NOMO-1 treated with DMSO at 0.1 percent for 48 hours (cell line): ENCODE results near the gene GRID2.
"Not testable (repeated sequence)": the region's sequence is repeated elsewhere in the genome, so short reads cannot be mapped to it uniquely, and the experiment has no call there.

Experiments used
- DNase-seq: peaks from one replicate; lab custom pipeline; 2025; ENCODE audit not compliant: unreplicated experiment; lab: John Stamatoyannopoulos, UW

The GRID2 gene

DNA sequence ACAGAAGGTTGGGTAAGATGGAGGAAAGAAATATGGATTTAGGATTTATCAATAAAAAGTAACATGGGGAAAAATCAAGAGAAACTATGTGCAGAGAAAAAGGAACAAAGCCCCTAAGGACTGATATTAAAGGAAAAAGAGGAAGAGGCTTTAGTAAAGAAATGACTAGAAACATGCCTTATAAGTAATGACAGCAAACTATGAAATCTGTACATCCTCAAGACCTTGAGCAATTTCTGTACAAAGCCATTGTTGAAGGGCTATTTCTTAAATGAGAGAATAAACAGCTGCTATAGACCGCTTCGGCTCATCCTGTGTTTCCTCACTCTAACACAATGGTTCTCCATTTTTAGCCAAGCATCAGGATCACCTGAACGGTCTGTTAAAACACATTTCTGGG, 1344.5 kb downstream of the GRID2 start:
- DNase-seq, result no peak

DNA sequence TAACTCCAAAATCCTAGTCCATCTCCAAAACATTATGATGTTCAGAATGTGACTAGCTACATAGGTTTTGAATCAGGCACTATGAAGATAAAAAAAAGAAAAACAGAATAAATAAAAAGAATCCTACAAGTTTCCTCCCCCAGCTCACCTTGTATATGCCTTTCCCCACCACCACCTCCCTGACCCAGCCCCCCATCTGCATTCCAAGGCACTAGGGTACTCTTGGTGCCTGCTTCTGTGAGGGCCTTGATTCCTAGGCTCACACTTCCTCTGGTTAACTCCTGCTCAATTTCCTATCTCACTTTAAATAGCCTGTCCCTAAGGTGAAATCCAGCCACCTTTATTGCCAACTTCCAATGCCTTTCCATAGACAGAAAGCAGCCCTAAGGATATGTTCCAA, 1346.1 kb downstream of the GRID2 start:
- DNase-seq, result no peak

GRCh38 chr4:93654211-93654610, 1350.4 kb downstream of the GRID2 start:
- DNase-seq, result no peak

GRCh38 chr4:93657527-93657926, 1353.8 kb downstream of the GRID2 start:
- no peak for DNase-seq

DNA sequence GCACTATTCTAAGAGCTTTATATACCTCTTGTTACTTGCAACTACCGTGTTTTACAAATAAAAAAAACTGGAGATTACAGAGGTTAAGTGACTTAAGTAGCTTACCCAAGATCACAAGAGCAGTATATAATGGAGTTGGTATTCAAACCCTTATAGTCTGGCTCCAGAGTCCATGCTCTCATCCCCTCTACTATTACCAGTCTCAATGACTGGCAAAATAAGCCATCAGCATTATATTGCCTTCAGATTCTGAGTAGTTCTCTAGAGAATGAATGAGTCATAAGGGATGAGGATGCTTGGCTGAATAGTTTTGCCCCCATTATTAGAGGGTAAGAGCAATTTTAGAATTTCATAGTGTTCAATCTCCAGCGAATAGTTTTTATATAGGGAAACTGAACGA, 1354.7 kb downstream of the GRID2 start:
- DNase-seq, result no peak

- DNase-seq, result no peak
These were observed 1355.9 kb downstream of the GRID2 start for GRCh38 chr4:93659629-93660028.

GRCh38 chr4:93660036-93660435, 1356.3 kb downstream of the GRID2 start:
- DNase-seq, result no peak

DNA sequence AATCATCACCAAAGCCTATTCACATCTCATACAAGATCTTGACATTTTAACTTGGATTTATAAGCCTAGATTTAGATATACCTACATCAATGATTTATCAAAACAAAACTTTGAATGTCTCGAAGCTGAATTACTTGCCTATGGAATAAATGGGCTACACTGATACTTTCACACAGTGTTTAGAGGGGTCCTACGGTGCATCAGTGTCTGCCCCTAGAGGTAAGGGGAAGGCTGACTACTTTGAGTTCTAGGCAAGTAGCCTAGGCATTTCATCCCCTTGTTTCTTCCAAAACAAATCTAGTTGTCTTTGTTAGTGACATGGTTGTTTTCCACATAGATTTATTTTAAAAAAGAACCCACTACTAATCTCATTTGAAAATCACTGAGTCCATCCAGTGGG, 1366.7 kb downstream of the GRID2 start:
- no peak for DNase-seq

GRCh38 chr4:93671093-93671492, 1367.3 kb downstream of the GRID2 start:
- DNase-seq, result no peak

GRCh38 chr4:93676937-93677336, 1373.2 kb downstream of the GRID2 start:
- not testable (repeated sequence) for DNase-seq

DNA sequence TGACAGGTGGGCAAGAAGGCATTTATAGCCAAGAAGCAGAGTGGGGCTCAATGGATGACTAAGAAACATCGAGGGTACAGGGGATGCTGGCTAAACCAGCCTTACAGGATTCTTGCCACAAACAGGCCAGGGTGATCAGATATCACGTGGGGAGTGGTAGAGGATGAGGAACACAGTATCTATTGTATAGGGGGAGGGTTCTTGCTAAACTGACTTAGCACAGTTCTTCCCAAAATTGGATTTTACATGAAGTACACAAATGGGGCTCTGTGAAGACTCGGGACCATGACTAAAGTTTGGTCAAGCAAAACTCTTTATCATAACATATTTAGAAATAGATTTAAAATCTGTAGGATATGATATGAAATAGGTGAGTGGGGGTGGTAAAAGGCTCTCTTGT, 1380.8 kb downstream of the GRID2 start:
- DNase-seq, result no peak

DNA sequence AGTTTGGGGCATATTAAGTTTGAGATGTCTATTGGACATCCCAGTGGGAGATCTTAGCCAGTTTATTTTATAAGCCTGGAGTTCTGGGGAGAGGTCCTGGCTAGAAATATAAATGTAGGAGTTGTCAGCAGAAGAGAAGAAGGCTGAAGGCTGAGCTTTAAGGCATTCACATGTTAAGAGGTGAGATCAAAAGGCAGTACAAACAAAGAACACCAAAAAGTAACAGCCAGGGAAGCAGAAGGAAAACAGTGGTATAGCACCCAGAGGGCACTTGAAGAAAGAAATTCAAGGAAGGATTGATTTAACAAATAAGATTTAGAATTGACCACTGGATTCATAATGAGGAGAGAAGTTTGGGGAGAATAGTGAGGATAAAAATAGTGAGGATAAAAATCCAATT, 1383.5 kb downstream of the GRID2 start:
- no peak for DNase-seq

- DNase-seq, result no peak
These were observed 1385.2 kb downstream of the GRID2 start for GRCh38 chr4:93688978-93689377.

DNA sequence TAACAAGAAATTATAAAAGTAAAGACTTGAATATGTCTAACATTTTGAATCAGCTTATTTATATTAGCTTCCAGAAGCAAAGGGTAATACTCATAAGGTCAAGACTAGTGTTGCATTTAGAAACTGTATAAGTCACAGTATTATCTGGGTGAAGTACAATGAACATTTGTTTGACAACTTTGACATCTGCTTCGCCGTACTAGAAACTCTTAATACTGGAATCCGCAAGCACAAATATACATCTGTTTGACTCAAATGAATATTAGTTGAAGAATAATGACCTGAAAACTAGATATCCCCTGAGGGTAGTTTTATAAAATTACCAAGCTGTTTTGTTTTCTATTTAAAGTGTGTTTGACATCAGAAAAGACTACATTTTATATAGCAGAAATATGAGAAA, 1389.4 kb downstream of the GRID2 start:
- no peak for DNase-seq

GRCh38 chr4:93698686-93699085, 1394.9 kb downstream of the GRID2 start:
- DNase-seq, result no peak

GRCh38 chr4:93700571-93700970, 1396.8 kb downstream of the GRID2 start:
- DNase-seq, result no peak

GRCh38 chr4:93710101-93710846, 1406.5 kb downstream of the GRID2 start:
- no peak for DNase-seq

DNA sequence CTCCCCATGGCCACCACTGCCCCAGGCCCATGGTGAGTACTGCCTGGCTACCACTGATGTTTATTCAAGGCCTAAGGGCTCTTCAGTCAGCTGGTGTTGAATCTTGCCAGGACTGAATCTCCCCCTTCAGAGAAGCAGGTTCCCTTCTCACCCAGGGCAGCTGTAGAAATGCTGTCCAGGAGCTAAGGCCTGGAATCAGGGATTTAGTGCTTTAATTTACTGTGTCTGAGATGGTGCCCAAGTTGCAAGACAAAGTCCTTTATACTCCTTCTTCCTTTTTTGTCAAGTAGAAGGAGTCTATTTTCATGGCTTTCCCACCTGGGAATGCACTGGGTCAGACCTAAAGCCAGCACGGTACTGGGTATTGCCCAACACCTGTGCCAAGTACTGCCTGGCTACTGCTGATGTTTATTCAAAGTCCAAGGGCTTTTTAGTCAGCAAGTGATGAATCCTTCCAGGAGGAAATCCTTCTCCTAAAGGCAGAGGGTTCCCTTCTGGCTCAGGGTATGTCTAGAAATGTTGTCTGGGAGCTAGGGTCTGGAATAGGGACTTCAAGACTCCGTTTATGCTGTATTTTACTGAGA, 1407.2 kb downstream of the GRID2 start:
- DNase-seq, result no peak

DNA sequence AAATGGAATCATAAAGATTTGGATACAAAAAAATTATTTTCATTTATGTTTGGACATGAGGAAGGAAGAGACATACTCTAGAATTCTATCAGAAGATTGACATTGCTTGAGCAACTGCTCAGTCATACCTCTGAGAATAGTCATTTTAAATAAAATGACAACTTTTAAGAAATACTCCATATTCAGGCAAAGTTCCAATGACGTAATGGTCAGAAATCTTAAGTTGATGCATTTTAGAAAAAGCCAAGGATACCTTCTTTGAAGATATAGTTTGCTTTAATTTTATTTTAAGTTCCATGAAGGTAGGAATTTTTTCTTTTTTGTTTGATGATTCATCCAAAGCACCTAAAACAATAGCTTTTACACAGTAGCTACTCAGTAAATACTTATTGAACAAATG, 1414.5 kb downstream of the GRID2 start:
- no peak for DNase-seq

GRCh38 chr4:93719552-93719951, 1415.8 kb downstream of the GRID2 start:
- no peak for DNase-seq

- DNase-seq, result no peak
These were observed 1418.7 kb downstream of the GRID2 start for GRCh38 chr4:93722446-93722845.

- DNase-seq, result no peak
These were observed 1426.5 kb downstream of the GRID2 start for GRCh38 chr4:93730251-93730650.

GRCh38 chr4:93730760-93731159, 1427.0 kb downstream of the GRID2 start:
- no peak for DNase-seq
